GM18868 (cell line): ENCODE data around the gene TMEM259.

ENCODE experiments used
- ATAC-seq: cut with Tn5 transposase; IDR thresholded peaks from one replicate; pipeline ENCODE4 v1.9.1; 2021; ENCODE audit warnings: mild to moderate bottlenecking, moderate library complexity; ENCODE audit not compliant: unreplicated experiment

Gene TMEM259

GRCh38 chr19:1004803-1005664 lies 15.9 kb downstream of the TMEM259 start:
- ATAC-seq = no peak

GRCh38 chr19:1004204-1004802 lies 16.6 kb downstream of the TMEM259 start:
- ATAC-seq = no peak

- no peak for ATAC-seq
These were observed 17.6 kb downstream of the TMEM259 start for GRCh38 chr19:1003283-1003682.

- no peak for ATAC-seq
These were observed 18.3 kb downstream of the TMEM259 start for GRCh38 chr19:1002600-1002999.

GRCh38 chr19:1001538-1002166 lies 19.3 kb downstream of the TMEM259 start:
- no peak for ATAC-seq

- ATAC-seq = no peak
These were observed 20.1 kb downstream of the TMEM259 start for GRCh38 chr19:1000591-1001537.

- ATAC-seq = no peak
These were observed 20.8 kb downstream of the TMEM259 start, which contains the start of gene GRIN3B for GRCh38 chr19:1000095-1000494. Gene GRIN3B, plus strand, starts transcription at chr19:1000419. Its CDS starts 19 bp downstream, at chr19:1000438.

- no peak for ATAC-seq
These were observed 21.6 kb downstream of the TMEM259 start for GRCh38 chr19:999379-999719.

GRCh38 chr19:998064-998463 lies 22.9 kb downstream of the TMEM259 start:
- no peak for ATAC-seq

- ATAC-seq = no peak
These were observed 24.7 kb downstream of the TMEM259 start for GRCh38 chr19:996051-996838.

GRCh38 chr19:995051-995827 lies 25.7 kb downstream of the TMEM259 start:
- no peak for ATAC-seq

- ATAC-seq = no peak
These were observed 26.4 kb downstream of the TMEM259 start for GRCh38 chr19:994516-994915.

GRCh38 chr19:993831-994393 lies 27.0 kb downstream of the TMEM259 start:
- no peak for ATAC-seq

- no peak for ATAC-seq
These were observed 27.5 kb downstream of the TMEM259 start for GRCh38 chr19:993361-993830.

GRCh38 chr19:992670-993055 lies 28.3 kb downstream of the TMEM259 start:
- ATAC-seq = no peak

- no peak for ATAC-seq
These were observed 28.8 kb downstream of the TMEM259 start for GRCh38 chr19:991932-992669.

- no peak for ATAC-seq
These were observed 29.6 kb downstream of the TMEM259 start for GRCh38 chr19:991174-991931.
